HG02981 (cell line): ENCODE results near the gene LEMD2.

Experiments
- ATAC-seq: cut with Tn5 transposase; IDR thresholded peaks from one replicate; pipeline ENCODE4 v1.9.1; 2021; ENCODE audit warnings: mild to moderate bottlenecking, moderate library complexity; ENCODE audit not compliant: unreplicated experiment

Gene LEMD2

GRCh38 chr6:33797626-33798342, 8.9 kb upstream of the LEMD2 start:
- ATAC-seq, result no peak

- ATAC-seq, result no peak
Measured at GRCh38 chr6:33794910-33795623, 6.1 kb upstream of the LEMD2 start.

GRCh38 chr6:33792981-33793380, 4.1 kb upstream of the LEMD2 start:
- no peak for ATAC-seq

GRCh38 chr6:33791620-33792019, 2.7 kb upstream of the LEMD2 start:
- no peak for ATAC-seq

GRCh38 chr6:33790910-33791309, 2.0 kb upstream of the LEMD2 start:
- ATAC-seq, result no peak

- no peak for ATAC-seq
Measured at GRCh38 chr6:33790379-33790778, 1.4 kb upstream of the LEMD2 start.

GRCh38 chr6:33789550-33789895, 593 bp upstream of the LEMD2 start:
- ATAC-seq, result no peak

- peak; percentile 36 for ATAC-seq
Measured at GRCh38 chr6:33787954-33788693, 806 bp downstream of the LEMD2 start.

GRCh38 chr6:33787346-33787953, 1.5 kb downstream of the LEMD2 start:
- no peak for ATAC-seq

GRCh38 chr6:33786736-33787135, 2.2 kb downstream of the LEMD2 start:
- no peak for ATAC-seq

GRCh38 chr6:33785778-33786177, 3.2 kb downstream of the LEMD2 start:
- ATAC-seq, result no peak

- ATAC-seq, result no peak
Measured at GRCh38 chr6:33784787-33785186, 4.1 kb downstream of the LEMD2 start.

- ATAC-seq, result no peak
Measured at GRCh38 chr6:33783781-33784520, 5.0 kb downstream of the LEMD2 start.

- no peak for ATAC-seq
Measured at GRCh38 chr6:33782561-33782960, 6.4 kb downstream of the LEMD2 start.

- no peak for ATAC-seq
Measured at GRCh38 chr6:33781131-33781975, 7.6 kb downstream of the LEMD2 start.

- ATAC-seq, result no peak
Measured at GRCh38 chr6:33779895-33780294, 9.0 kb downstream of the LEMD2 start.

- ATAC-seq, result no peak
Measured at GRCh38 chr6:33779290-33779689, 9.6 kb downstream of the LEMD2 start.

GRCh38 chr6:33778444-33779121, 10.3 kb downstream of the LEMD2 start:
- ATAC-seq, result no peak
